Measurements from ENCODE around the gene CD40.

CD40 gene

GRCh38 chr20:46081074-46081473 is 37.0 kb upstream of the CD40 start:
- Histone ChIP-seq H3K9me2 (replicated peaks; ENCODE audit: low read depth, low read length) (no peaks in the 10 kb centered on the region), H3F3A (ENCODE audit: low read depth) (no peaks in the 10 kb centered on the region), H3K79me2 (ENCODE audit: insufficient read depth, low read length) (peaks cover 85% of the 10 kb centered on the region), H3K9me3 (ENCODE audit: insufficient read depth, low read depth, low read length) (no peaks in the 10 kb centered on the region), H3K4me3 (ENCODE audit: low read length, poor library complexity, severe bottlenecking) (no peak overlapping the region), H4K20me1 (ENCODE audit: insufficient read depth, low read length, poor library complexity, severe bottlenecking) (peaks cover 91% of the 10 kb centered on the region), H3K27me3 (ENCODE audit: insufficient read depth, low read length, poor library complexity, severe bottlenecking) (no peaks in the 10 kb centered on the region), H3K4me1 (ENCODE audit: insufficient read depth, low read length, poor library complexity, severe bottlenecking) (peaks cover 41% of the 10 kb centered on the region), H3K36me3 (ENCODE audit: insufficient read depth, low read length) (peaks cover 26% of the 10 kb centered on the region; the same call in 1 of the 2 replicates), H3K4me2 (ENCODE audit: low read depth, low read length, poor library complexity, severe bottlenecking) (peak overlapping the region; percentile 88), H2AFZ (ENCODE audit: low read length) (no peak overlapping the region), H3K9ac (ENCODE audit: low read depth, low read length, poor library complexity, severe bottlenecking) (no peak overlapping the region)
- TF ChIP-seq CTCF (conservative IDR thresholded peaks at IDR 0.05; ENCODE audit: low read length) (no peak), EZH2phosphoT487 (IDR thresholded peaks at IDR 0.05; ENCODE audit: borderline replicate concordance) (no peak)

- H3K4me1 ChIP-seq (ENCODE audit: insufficient read depth, low read length, poor library complexity, severe bottlenecking) = peaks cover 54% of the 10 kb centered on the region
- peak overlapping the region; percentile 95 for H3K4me3 ChIP-seq (ENCODE audit: low read length, poor library complexity, severe bottlenecking)
- peaks cover 93% of the 10 kb centered on the region for H4K20me1 ChIP-seq (ENCODE audit: insufficient read depth, low read length, poor library complexity, severe bottlenecking)
- no peaks in the 10 kb centered on the region for H3K9me3 ChIP-seq (ENCODE audit: insufficient read depth, low read depth, low read length)
- TF ChIP-seq EZH2phosphoT487 (IDR thresholded peaks at IDR 0.05; ENCODE audit: borderline replicate concordance) (no peak), CTCF (conservative IDR thresholded peaks at IDR 0.05; ENCODE audit: low read length) (no peak)
- no peaks in the 10 kb centered on the region for H3K27me3 ChIP-seq (ENCODE audit: insufficient read depth, low read length, poor library complexity, severe bottlenecking)
- H3K4me2 ChIP-seq (ENCODE audit: low read depth, low read length, poor library complexity, severe bottlenecking) = peak overlapping the region; percentile 88
- no peaks in the 10 kb centered on the region for H3K9me2 ChIP-seq (replicated peaks; ENCODE audit: low read depth, low read length)
- no peak overlapping the region for H2AFZ ChIP-seq (ENCODE audit: low read length)
- H3F3A ChIP-seq (ENCODE audit: low read depth) = no peaks in the 10 kb centered on the region
- peaks cover 98% of the 10 kb centered on the region for H3K79me2 ChIP-seq (ENCODE audit: insufficient read depth, low read length)
- no peak overlapping the region for H3K9ac ChIP-seq (ENCODE audit: low read depth, low read length, poor library complexity, severe bottlenecking)
- H3K36me3 ChIP-seq (ENCODE audit: insufficient read depth, low read length) = peaks cover 16% of the 10 kb centered on the region; the same call in 1 of the 2 replicates
Observed at GRCh38 chr20:46083101-46083500, 35.0 kb upstream of the CD40 start.

- Histone ChIP-seq H3K4me2 (ENCODE audit: low read depth, low read length, poor library complexity, severe bottlenecking) (peak overlapping the region; percentile 88), H3K36me3 (ENCODE audit: insufficient read depth, low read length) (peaks cover 11% of the 10 kb centered on the region; the same call in 1 of the 2 replicates), H3K9me2 (replicated peaks; ENCODE audit: low read depth, low read length) (no peaks in the 10 kb centered on the region), H3K4me1 (ENCODE audit: insufficient read depth, low read length, poor library complexity, severe bottlenecking) (peaks cover 56% of the 10 kb centered on the region), H2AFZ (ENCODE audit: low read length) (no peak overlapping the region), H4K20me1 (ENCODE audit: insufficient read depth, low read length, poor library complexity, severe bottlenecking) (peaks cover 93% of the 10 kb centered on the region), H3K27me3 (ENCODE audit: insufficient read depth, low read length, poor library complexity, severe bottlenecking) (no peaks in the 10 kb centered on the region), H3K9ac (ENCODE audit: low read depth, low read length, poor library complexity, severe bottlenecking) (no peak overlapping the region), H3K9me3 (ENCODE audit: insufficient read depth, low read depth, low read length) (no peaks in the 10 kb centered on the region), H3K79me2 (ENCODE audit: insufficient read depth, low read length) (peaks cover 98% of the 10 kb centered on the region), H3F3A (ENCODE audit: low read depth) (no peaks in the 10 kb centered on the region), H3K4me3 (ENCODE audit: low read length, poor library complexity, severe bottlenecking) (peak overlapping the region; percentile 95)
- no peak for TF ChIP-seq EZH2phosphoT487 (IDR thresholded peaks at IDR 0.05; ENCODE audit: borderline replicate concordance)
- TF ChIP-seq CTCF (conservative IDR thresholded peaks at IDR 0.05; ENCODE audit: low read length) = no peak
Observed at GRCh38 chr20:46083531-46084061, 34.5 kb upstream of the CD40 start.
